NB4 (cell line): Measurements from ENCODE around the gene GPRC5B.
A peak's percentile ranks its signal among the peaks of the same experiment; 100 is the strongest.

Source experiments
- CTCF ChIP-seq: IDR thresholded peaks from one replicate; pipeline ENCODE4 v1.5.1; 2012; ENCODE audit warnings: low read depth, low read length
- MAX ChIP-seq: IDR thresholded peaks from 2 replicates; pipeline ENCODE4 v1.6.1; 2011; ENCODE audit warnings: low read depth, low read length
- MYC ChIP-seq: IDR thresholded peaks from 2 replicates; pipeline ENCODE4 v1.6.1; 2011; ENCODE audit warnings: low read depth, low read length
- POLR2A ChIP-seq: IDR thresholded peaks from 2 replicates; pipeline ENCODE4 v1.6.1; 2011; ENCODE audit warnings: mild to moderate bottlenecking; ENCODE audit not compliant: insufficient read length; ENCODE audit errors: extremely low read depth

GRCh38 chr16:19898924-19899604 is 14.4 kb upstream of the GPRC5B start:
- TF ChIP-seq CTCF, result peak; percentile 82
- TF ChIP-seq POLR2A, result no peak
- TF ChIP-seq MAX, result no peak
- TF ChIP-seq MYC, result no peak
